C4-2B (cell line): ENCODE measurements around the gene CYP27C1.

Experiments used
- CTCF ChIP-seq: fragments of 450-650 bp; conservative IDR thresholded peaks from 2 replicates; pipeline ENCODE4 v1.5.1; 2017; ENCODE audit warnings: mild to moderate bottlenecking
- ZFX ChIP-seq: fragments of 450-650 bp; IDR thresholded peaks from 2 replicates; pipeline ENCODE4 v1.6.1; 2017

GRCh38 chr2:127183771-127184170 lies 36.3 kb downstream of the CYP27C1 start:
- TF ChIP-seq CTCF (no peak), ZFX (no peak)
